Ovary (tissue), 3 donors: ENCODE measurements around the gene LRTM1.

Source experiments
- EP300 ChIP-seq: sonication (generic); formaldehyde crosslinking; IDR thresholded peaks from one replicate; pipeline ENCODE4 v1.6.1; 2017; ENCODE audit warnings: antibody characterized with exemption
- TF ChIP-seq, protein P1 (sequence below), 3 donors: fragments of 450-650 bp in 2 of 3; fragments of 200-600 bp in 1 of 3; IDR thresholded peaks; one replicate each; pipeline versions ENCODE4 v1.5.1 to v1.8.0; 2016 to 2022; ENCODE audit warnings: antibody characterized with exemption in 3 of 3, mild to moderate bottlenecking in 1 of 3
- donor health status: DM: no; HTN: no; CAD: no.

DNA sequence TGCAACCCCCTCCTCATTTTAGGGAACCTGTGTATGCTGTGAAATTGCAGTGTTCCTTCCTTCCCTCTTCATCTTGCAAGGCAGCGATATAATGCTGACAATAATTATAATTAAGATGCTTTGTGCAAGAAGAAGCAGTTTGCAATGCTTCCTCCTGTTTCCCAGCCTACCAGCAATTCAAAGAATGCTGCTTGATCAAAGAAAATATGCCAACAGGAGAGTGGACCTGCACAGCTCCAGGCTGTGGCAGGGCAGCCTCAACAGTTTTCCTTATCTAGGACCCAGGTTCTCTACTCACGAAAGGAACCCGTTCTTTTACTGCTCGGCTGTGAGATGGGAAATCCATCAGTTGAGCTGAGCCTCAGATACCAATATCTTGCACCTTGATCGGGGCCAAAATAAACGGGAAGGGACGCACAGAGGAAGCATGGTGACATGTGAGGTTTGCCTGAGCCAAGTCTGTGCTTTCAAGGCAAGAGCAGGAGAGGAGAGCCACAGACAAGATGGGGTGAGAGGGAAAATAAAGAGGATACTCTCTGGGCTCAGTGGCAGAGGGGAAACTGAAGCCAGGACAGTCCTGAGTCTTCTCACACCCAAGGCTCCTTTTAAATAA is 22.6 kb upstream of the LRTM1 start:
- TF ChIP-seq, protein P1, sequence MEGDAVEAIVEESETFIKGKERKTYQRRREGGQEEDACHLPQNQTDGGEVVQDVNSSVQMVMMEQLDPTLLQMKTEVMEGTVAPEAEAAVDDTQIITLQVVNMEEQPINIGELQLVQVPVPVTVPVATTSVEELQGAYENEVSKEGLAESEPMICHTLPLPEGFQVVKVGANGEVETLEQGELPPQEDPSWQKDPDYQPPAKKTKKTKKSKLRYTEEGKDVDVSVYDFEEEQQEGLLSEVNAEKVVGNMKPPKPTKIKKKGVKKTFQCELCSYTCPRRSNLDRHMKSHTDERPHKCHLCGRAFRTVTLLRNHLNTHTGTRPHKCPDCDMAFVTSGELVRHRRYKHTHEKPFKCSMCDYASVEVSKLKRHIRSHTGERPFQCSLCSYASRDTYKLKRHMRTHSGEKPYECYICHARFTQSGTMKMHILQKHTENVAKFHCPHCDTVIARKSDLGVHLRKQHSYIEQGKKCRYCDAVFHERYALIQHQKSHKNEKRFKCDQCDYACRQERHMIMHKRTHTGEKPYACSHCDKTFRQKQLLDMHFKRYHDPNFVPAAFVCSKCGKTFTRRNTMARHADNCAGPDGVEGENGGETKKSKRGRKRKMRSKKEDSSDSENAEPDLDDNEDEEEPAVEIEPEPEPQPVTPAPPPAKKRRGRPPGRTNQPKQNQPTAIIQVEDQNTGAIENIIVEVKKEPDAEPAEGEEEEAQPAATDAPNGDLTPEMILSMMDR (IDR thresholded peaks at IDR 0.05) = no peak
- TF ChIP-seq EP300 = no peak
